Measurements from ENCODE around the gene CLEC16A.
"Not testable (repeated sequence)": the region's sequence is repeated elsewhere in the genome, so short reads cannot be mapped to it uniquely, and the experiment has no call there.

CLEC16A gene

GRCh38 chr16:10966129-10966528 is 21.8 kb downstream of the CLEC16A start:
- DNase-seq (ENCODE audit: low spot score): no peak

GRCh38 chr16:10966559-10966958 is 22.2 kb downstream of the CLEC16A start:
- DNase-seq (ENCODE audit: low spot score): not testable (repeated sequence)

GRCh38 chr16:10967986-10968385 is 23.6 kb downstream of the CLEC16A start:
- DNase-seq (ENCODE audit: low spot score): no peak

GRCh38 chr16:10968498-10968897 is 24.1 kb downstream of the CLEC16A start:
- DNase-seq (ENCODE audit: low spot score): no peak

GRCh38 chr16:10969615-10970014 is 25.3 kb downstream of the CLEC16A start:
- DNase-seq (ENCODE audit: low spot score): no peak

GRCh38 chr16:10970065-10970464 is 25.7 kb downstream of the CLEC16A start:
- no peak for DNase-seq (ENCODE audit: low spot score)

GRCh38 chr16:10971560-10971961 is 27.2 kb downstream of the CLEC16A start:
- peak; percentile 56 for DNase-seq (ENCODE audit: low spot score)

- no peak for DNase-seq (ENCODE audit: low spot score)
These were observed 27.9 kb downstream of the CLEC16A start for GRCh38 chr16:10972108-10972818.

GRCh38 chr16:10972819-10973464 is 28.6 kb downstream of the CLEC16A start:
- DNase-seq (ENCODE audit: low spot score): no peak

GRCh38 chr16:10976634-10977033 is 32.3 kb downstream of the CLEC16A start:
- no peak for DNase-seq (ENCODE audit: low spot score)

GRCh38 chr16:10978124-10978523 is 33.8 kb downstream of the CLEC16A start:
- DNase-seq (ENCODE audit: low spot score): no peak

- DNase-seq (ENCODE audit: low spot score): no peak
These were observed 34.6 kb downstream of the CLEC16A start for GRCh38 chr16:10978871-10979446.

- peak; percentile 58 for DNase-seq (ENCODE audit: low spot score)
These were observed 35.6 kb downstream of the CLEC16A start for GRCh38 chr16:10979717-10980601.

GRCh38 chr16:10980813-10981212 is 36.4 kb downstream of the CLEC16A start:
- no peak for DNase-seq (ENCODE audit: low spot score)

GRCh38 chr16:10981697-10982216 is 37.4 kb downstream of the CLEC16A start:
- no peak for DNase-seq (ENCODE audit: low spot score)

GRCh38 chr16:10982465-10983150 is 38.2 kb downstream of the CLEC16A start:
- DNase-seq (ENCODE audit: low spot score): no peak

GRCh38 chr16:10983159-10983558 is 38.8 kb downstream of the CLEC16A start:
- DNase-seq (ENCODE audit: low spot score): no peak

GRCh38 chr16:10984509-10984908 is 40.1 kb downstream of the CLEC16A start:
- DNase-seq (ENCODE audit: low spot score): no peak

- DNase-seq (ENCODE audit: low spot score): no peak
These were observed 43.2 kb downstream of the CLEC16A start for GRCh38 chr16:10987361-10988163.

GRCh38 chr16:10988164-10988803 is 43.9 kb downstream of the CLEC16A start:
- no peak for DNase-seq (ENCODE audit: low spot score)
